ENCODE measurements around the gene CFAP221. TPM values are rescaled to one million over a fixed set of nuclear protein-coding genes. Genes with fewer than 3 reads are reported as not detected.

CFAP221 gene
- total and polyA plus RNA-seq, 10 of the 15 experiments (the other 5 are each of a cell fraction or from before 2014, with no cell fraction given): not detected

DNA sequence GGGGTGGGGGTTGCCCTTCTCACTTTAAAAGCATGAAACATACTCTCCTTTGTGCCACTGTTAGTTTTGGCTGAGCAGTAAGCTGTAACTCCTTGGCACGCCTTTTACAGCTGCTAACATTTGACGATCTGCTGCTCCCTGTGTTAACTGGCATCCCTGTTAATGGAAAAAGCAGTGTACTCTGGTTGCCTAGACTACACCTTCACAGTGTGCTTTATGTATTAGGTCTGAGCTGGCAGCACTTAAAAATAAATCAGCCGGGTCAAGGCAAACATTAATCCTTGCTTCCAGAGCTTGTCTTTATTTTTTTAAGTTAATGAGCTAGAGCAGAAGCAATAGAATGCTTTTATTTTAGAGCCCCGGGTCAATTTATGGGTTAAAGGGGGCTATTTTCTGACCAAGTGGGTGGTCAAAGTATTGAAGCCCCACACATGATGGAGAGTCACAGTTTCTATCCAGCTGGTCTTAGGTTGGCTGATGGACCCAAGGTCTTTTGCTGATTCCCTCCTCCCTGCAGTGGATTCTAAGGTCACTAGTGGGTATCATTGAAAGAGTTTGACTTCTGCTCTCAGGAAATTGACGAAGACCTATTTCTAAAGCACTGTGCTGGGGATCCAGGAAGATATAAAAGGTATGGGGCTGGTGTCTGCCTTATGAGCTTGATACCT, 54.5 kb downstream of the CFAP221 start:
- FAIRE-seq: no peak
- no peak for DNase-seq (ENCODE audit: low read depth, low spot score)
- H2AFZ ChIP-seq (ENCODE audit: control insufficient read depth, low read depth, low read length): no peak overlapping the region
- no peak for ATAC-seq
- H3K4me2 ChIP-seq (ENCODE audit: control insufficient read depth, insufficient read depth): no peak overlapping the region
- SMC1A ChIA-PET (ENCODE audit: uncharacterized antibody, unreplicated experiment): no interaction called here
- in situ Hi-C loops (cut with MboI) (no loop called here), intact Hi-C loops (cut with micrococcal nuclease; ENCODE audit: unreplicated experiment) (no loop called here)
- H3K9ac ChIP-seq (ENCODE audit: control insufficient read depth, insufficient read depth, low read length): no peak overlapping the region
- no peaks in the 10 kb centered on the region for H3K36me3 ChIP-seq (ENCODE audit: control insufficient read depth in 2 of 2, insufficient read depth in 2 of 2, low read length in 1 of 2)
- CTCF ChIA-PET: no interaction called here
- H3K27me3 ChIP-seq (replicated peaks in 1 of 2; ENCODE audit: control insufficient read depth in 2 of 2, insufficient read depth in 2 of 2, low read length in 1 of 2): no peaks in the 10 kb centered on the region; a peak in 2 of 4 replicates
- no peaks in the 10 kb centered on the region for H4K20me1 ChIP-seq (ENCODE audit: control insufficient read depth, insufficient read depth)
- no peak overlapping the region for H3K27ac ChIP-seq (ENCODE audit: control insufficient read depth, insufficient read depth)
- H3K79me2 ChIP-seq (ENCODE audit: control insufficient read depth, insufficient read depth, low read length): no peaks in the 10 kb centered on the region
- POLR2A ChIA-PET: no interaction called here
- H3K9me3 ChIP-seq (replicated peaks; ENCODE audit: control insufficient read depth, insufficient read depth, low read length): no peaks in the 10 kb centered on the region
- BruUV-seq (replicated peaks): no TSS peak
- RAD21 ChIA-PET (ENCODE audit: unreplicated experiment): no interaction called here
- no peak overlapping the region for H3K4me3 ChIP-seq
- no peaks in the 10 kb centered on the region for H3K4me1 ChIP-seq (ENCODE audit: control insufficient read depth, insufficient read depth, low read length)
- WGBS (ENCODE audit: insufficient coverage, insufficient replicate concordance, low lambda C conversion rate, missing lambda C conversion rate): 24% methylated on average over 5 of the region's 5 CpGs
- TF ChIP-seq POU2F2 (IDR thresholded peaks at IDR 0.05; ENCODE audit: borderline replicate concordance, low read depth, low read length) (no peak), CHD4 (IDR thresholded peaks at IDR 0.05) (no peak), POLR2AphosphoS5 (IDR thresholded peaks at IDR 0.05; ENCODE audit: low read length) (no peak), ZZZ3 (IDR thresholded peaks at IDR 0.05; ENCODE audit: control insufficient read depth, insufficient read length, low read depth) (no peak), SUZ12 (IDR thresholded peaks at IDR 0.05; ENCODE audit: unreplicated experiment) (no peak), ATF7 (IDR thresholded peaks at IDR 0.05; ENCODE audit: low read depth) (no peak), BCL11A (IDR thresholded peaks at IDR 0.05; ENCODE audit: low read depth, low read length) (no peak), SRF (IDR thresholded peaks at IDR 0.05; ENCODE audit: low read depth in 2 of 2, low read length in 2 of 2) (no peak), ESRRA (IDR thresholded peaks at IDR 0.05; ENCODE audit: low read length) (no peak)
- TF ChIP-seq, protein P1, sequence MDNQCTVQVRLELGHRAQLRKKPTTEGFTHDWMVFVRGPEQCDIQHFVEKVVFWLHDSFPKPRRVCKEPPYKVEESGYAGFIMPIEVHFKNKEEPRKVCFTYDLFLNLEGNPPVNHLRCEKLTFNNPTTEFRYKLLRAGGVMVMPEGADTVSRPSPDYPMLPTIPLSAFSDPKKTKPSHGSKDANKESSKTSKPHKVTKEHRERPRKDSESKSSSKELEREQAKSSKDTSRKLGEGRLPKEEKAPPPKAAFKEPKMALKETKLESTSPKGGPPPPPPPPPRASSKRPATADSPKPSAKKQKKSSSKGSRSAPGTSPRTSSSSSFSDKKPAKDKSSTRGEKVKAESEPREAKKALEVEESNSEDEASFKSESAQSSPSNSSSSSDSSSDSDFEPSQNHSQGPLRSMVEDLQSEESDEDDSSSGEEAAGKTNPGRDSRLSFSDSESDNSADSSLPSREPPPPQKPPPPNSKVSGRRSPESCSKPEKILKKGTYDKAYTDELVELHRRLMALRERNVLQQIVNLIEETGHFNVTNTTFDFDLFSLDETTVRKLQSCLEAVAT (IDR thresholded peaks at IDR 0.05): no peak
- TF ChIP-seq, protein P2, sequence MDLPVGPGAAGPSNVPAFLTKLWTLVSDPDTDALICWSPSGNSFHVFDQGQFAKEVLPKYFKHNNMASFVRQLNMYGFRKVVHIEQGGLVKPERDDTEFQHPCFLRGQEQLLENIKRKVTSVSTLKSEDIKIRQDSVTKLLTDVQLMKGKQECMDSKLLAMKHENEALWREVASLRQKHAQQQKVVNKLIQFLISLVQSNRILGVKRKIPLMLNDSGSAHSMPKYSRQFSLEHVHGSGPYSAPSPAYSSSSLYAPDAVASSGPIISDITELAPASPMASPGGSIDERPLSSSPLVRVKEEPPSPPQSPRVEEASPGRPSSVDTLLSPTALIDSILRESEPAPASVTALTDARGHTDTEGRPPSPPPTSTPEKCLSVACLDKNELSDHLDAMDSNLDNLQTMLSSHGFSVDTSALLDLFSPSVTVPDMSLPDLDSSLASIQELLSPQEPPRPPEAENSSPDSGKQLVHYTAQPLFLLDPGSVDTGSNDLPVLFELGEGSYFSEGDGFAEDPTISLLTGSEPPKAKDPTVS (IDR thresholded peaks at IDR 0.05; ENCODE audit: low read depth, low read length): no peak
- TF ChIP-seq, protein P3, sequence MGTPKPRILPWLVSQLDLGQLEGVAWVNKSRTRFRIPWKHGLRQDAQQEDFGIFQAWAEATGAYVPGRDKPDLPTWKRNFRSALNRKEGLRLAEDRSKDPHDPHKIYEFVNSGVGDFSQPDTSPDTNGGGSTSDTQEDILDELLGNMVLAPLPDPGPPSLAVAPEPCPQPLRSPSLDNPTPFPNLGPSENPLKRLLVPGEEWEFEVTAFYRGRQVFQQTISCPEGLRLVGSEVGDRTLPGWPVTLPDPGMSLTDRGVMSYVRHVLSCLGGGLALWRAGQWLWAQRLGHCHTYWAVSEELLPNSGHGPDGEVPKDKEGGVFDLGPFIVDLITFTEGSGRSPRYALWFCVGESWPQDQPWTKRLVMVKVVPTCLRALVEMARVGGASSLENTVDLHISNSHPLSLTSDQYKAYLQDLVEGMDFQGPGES (IDR thresholded peaks at IDR 0.05): no peak
- TF ChIP-seq, protein P4, sequence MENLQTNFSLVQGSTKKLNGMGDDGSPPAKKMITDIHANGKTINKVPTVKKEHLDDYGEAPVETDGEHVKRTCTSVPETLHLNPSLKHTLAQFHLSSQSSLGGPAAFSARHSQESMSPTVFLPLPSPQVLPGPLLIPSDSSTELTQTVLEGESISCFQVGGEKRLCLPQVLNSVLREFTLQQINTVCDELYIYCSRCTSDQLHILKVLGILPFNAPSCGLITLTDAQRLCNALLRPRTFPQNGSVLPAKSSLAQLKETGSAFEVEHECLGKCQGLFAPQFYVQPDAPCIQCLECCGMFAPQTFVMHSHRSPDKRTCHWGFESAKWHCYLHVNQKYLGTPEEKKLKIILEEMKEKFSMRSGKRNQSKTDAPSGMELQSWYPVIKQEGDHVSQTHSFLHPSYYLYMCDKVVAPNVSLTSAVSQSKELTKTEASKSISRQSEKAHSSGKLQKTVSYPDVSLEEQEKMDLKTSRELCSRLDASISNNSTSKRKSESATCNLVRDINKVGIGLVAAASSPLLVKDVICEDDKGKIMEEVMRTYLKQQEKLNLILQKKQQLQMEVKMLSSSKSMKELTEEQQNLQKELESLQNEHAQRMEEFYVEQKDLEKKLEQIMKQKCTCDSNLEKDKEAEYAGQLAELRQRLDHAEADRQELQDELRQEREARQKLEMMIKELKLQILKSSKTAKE (IDR thresholded peaks at IDR 0.05; ENCODE audit: low read depth, poor library complexity, severe bottlenecking): no peak
- TF ChIP-seq, protein P5, sequence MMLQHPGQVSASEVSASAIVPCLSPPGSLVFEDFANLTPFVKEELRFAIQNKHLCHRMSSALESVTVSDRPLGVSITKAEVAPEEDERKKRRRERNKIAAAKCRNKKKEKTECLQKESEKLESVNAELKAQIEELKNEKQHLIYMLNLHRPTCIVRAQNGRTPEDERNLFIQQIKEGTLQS (IDR thresholded peaks at IDR 0.05; ENCODE audit: borderline replicate concordance, extremely low read depth, low read depth, low read length): no peak
- TF ChIP-seq, protein P6, sequence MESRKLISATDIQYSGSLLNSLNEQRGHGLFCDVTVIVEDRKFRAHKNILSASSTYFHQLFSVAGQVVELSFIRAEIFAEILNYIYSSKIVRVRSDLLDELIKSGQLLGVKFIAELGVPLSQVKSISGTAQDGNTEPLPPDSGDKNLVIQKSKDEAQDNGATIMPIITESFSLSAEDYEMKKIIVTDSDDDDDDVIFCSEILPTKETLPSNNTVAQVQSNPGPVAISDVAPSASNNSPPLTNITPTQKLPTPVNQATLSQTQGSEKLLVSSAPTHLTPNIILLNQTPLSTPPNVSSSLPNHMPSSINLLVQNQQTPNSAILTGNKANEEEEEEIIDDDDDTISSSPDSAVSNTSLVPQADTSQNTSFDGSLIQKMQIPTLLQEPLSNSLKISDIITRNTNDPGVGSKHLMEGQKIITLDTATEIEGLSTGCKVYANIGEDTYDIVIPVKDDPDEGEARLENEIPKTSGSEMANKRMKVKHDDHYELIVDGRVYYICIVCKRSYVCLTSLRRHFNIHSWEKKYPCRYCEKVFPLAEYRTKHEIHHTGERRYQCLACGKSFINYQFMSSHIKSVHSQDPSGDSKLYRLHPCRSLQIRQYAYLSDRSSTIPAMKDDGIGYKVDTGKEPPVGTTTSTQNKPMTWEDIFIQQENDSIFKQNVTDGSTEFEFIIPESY (IDR thresholded peaks at IDR 0.05): no peak
